CD4-positive, alpha-beta T cell treated with Interferon gamma for 1 hour (primary cell): Measurements from ENCODE around the gene GCGR.
"Not testable (repeated sequence)": the region's sequence is repeated elsewhere in the genome, so short reads cannot be mapped to it uniquely, and the experiment has no call there.

ENCODE experiments used
- DNase-seq: peaks from one replicate; pipeline ENCODE4 v3.0.0-alpha.2; 2020

GCGR gene

DNA sequence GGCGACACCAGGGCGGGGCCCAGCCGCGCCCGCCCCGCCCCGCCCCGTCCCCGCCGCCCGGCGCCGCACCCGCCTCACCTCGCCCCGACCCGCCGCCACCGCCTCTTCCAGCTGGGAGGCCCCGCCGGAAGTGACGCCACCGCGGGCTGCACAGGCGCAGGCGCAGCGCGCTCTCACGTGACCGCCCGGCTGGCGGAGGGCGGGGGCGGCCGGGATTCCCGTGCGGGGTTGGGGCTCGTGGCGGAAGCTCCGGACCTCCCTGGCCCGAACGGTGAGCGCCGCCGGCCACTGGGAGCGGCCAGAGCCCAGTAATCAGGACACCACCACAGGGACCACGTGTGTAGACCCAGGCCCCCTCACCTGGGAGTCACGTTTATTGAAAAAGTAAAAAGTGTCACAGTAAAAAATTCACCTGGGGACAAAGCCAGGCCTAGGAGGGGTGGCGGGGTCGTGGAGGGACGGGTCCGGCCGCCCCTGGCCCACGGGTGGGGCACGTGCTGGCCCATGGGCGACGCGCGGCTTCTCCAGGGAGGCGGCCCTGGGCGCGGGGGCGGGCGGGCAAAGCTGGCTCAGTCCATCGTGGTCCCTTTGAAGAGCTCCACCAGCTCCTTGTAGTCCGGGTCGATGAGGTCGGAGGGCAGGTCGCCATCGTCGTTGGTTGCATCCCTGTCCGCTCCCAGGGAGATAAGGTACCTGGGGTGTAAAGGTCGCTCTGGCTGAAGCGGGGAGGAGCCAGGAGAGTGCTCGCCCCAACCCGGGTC is 29.4 kb downstream of the GCGR start, which contains the start of gene MCRIP1:
TSS of gene MCRIP1 (minus strand) at position 132 of the 761 bp plus-strand sequence. CDS start 8,785 bp downstream, outside the sequence.
- DNase-seq: peak; percentile 93

DNA sequence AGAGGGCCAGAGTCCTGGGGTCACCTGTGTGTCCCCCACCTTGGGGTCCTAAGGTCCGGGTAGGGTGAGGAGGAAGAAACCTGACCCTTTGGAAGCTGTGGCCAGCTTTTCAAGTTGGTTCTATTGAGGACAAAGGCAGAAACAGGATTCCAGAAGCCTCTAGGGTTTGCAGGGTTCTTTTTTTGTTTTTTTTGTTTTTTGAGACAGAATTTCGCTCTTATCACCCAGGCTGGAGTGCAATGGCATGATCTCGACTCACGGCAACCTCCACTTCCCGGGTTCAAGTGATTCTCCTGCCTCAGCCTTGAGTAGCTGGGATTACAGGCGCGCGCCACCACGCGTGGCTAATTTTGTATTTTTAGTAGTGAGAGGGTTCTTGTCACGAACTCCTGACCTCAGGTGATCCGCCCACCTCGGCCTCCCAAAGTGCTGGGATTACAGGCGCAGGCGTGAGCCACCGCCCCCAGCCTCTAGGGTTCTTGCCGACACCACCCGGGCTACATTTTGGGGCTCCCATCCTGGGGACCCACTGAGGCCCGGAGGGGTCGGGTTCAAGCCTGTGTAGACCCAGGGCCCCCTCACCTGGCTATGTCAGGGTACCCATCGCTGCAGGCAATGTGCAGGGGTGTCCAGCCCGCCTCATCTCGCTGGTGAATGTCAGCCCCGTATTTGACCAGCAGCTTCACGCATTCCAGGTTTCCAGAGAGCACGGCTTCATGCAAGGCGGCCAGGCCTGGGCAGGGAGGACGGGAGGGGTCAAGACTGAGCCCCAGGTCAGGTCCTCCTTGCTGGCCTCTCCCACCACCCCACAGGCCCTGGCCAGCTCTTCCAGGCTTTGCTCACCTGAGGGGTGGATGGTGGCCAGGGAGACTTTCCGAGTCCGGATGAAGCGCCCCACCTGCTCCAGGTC is 30.2 kb downstream of the GCGR start:
- no peak for DNase-seq

DNA sequence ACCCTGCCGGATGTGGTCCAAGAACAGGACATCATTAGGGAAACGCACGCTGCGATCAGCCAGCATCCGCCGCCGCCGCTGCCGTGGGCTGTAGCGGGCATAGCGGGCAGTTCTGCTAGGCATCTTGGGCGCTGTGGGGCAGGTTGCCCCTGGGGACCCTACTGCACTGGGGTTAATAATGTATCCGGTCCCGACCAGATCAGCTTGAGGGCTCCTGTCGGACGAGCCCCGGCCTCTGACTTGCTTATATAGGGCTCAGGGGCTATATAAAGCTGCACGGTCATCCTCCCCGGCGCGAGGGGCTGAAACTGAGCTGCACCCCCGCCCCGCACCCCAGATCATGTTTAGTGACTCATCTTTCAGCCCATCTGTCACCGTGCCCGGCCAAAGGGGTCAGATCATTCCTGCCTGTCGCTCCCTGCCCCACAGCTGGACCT is 30.9 kb downstream of the GCGR start, which contains the start of gene PPP1R27:
TSS of gene PPP1R27 (minus strand) at position 220 of the 437 bp plus-strand sequence. CDS start at position 123, 97 bp downstream.
- no peak for DNase-seq

DNA sequence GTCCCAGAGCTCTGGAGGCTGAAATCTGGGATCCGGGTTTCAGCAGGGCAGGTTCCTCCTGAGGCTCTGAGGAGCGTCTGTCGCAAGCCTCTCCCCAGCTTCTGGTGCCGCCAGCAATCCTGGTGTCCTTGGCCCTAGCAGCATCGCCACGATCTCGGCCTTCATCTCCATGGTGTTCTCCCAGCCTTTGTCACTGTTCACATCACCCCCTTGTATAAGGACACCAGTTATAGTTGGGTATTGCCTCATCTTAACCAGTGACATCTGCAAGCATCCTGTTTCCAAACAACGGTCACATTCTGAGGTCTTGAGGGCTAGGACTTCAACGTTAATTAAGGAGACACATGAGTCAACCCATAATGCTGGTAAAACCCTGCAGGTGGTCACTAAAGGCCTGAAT is 33.7 kb downstream of the GCGR start:
- peak; percentile 36 for DNase-seq

DNA sequence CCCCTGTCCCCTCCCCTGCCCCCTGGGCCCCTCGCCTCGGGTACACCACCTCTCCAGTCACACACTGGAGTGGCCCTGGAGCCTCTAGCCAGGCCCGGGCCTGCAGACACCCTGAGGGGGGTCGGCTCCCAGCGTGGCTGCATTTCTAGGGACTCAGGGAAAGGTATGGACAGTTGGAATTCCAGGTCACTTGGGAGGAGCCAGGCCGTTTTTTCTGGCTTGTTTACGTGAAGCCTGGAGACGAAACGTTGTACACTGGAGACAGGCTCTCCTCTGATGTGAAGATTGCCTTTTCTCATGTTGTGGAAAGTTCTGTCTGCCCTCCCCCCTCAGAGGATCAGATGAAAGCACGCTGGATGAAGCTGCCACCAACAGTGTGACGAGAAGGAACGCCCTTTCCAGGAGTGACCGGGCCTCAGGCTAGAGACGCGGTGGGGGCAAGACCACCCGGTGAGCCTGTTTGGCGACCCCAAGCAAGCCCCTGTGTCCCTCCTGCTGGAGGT is 34.9 kb downstream of the GCGR start:
- no peak for DNase-seq

DNA sequence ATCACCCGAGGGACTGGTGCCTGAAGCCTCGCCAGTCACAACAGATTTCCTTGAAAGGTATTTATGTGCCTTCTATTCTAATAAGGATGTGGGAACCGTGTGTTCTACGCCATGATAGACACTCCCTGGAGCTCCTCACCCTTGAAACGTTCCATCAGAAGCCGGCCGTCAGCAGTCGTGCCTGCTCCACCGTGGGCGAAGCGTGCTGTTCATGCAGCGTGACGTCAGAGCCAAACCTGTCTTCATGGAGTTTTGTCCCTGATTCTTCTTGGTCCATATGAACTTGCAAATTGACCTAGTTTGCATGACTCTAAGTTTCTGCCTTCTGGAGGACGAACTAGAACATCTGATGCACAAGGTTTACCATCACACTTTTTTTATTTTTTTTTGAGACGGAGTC is 35.4 kb downstream of the GCGR start:
- no peak for DNase-seq

DNA sequence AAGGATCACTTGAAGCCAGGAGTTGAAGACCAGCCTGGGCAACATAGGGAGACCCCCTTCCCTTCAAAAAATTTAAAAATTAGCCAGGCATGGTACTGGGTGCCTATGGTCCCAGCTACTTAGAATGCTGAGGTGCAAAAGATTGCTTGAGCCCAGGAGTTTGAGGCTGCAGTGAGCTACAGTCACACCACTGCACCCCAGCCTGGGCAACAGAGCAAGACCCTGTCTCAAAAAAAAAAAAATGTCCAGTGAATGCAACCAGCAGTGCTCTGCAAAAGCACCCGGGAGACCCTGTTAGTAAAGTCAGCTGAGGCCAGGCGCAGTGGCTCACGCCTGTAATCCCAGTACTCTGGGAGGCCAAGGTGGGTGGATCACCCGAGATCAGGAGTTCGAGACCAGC is 36.1 kb downstream of the GCGR start:
- not testable (repeated sequence) for DNase-seq

DNA sequence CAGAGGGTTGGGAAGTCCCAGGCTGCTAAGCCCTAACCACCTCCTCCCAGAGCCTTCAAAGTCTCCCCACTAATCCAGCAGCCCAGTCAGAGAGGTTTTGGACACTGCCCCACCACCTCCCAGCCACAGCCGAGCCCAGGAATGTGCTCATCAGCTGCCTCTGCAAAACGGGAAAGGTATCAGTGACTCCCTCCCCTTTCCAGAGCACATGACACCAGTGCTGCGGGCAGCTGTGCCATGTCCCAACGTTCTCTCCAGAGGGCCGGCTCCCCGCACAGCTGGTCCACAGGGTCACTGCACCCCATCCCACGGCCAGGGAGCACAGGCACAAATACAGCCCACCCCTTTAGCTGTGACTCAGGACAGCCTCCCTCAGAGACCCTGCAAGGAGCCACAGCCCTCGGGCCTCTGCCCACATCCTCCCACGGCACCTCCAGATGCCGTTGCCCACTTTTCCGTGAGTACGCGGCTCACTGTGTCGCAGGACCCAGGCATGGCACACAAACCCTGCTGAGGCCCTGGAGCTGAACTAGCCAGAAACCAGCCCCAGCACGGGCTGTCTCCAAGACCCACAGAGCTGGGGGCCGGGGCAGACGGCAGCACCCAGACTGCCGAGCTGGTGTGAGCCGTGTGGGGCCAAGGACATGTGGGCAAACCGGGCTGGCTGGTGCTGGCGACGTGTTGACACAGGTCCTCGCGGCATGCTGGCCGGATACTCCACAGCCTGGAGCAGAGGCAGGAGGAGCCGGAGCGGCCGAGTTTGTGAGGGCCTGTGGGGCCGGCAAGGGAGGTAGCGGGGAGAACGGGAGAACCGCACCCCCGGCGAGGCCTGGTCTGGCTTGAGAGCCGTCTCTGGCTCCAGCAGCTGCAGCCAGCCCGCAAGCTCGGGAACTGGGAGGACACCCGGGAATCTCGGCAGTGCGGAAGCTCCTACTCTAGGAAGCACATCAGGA is 37.2 kb downstream of the GCGR start:
- no peak for DNase-seq

DNA sequence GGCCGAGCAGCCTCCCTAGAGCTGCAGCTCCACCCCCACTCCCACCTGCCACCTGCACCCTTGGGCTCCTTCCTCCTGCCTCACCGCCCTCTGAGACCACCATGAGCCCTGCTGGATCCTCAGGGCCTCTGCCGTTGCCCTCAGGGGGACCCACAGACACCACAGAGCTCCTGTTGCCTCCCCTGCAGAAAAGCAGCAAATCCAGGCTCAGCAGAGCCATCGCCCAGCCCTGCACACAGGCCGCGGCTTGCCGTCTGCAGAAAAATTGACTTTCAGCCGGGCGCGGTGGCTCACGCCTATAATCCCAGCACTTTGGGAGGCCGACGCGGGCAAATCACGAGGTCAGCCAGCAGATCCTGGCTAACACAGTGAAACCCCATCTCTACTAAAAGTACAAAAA is 37.9 kb downstream of the GCGR start:
- no peak for DNase-seq

DNA sequence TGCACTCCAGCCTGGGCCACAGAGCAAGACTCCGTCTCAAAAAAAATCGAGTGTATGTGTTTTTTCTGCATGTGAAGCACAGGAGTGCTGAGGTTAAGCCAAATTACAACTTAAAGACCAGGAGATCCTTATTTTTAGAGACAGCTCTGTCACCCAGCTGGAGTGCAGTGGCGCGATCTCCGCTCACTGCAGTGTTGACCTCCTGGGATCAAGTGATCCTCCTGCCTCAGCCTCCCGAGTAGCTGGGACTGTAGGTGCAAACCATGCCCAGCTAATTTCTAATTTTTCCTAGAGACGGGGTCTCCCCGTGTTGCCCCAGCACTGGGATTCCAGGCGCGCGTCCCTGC is 38.4 kb downstream of the GCGR start:
- no peak for DNase-seq

DNA sequence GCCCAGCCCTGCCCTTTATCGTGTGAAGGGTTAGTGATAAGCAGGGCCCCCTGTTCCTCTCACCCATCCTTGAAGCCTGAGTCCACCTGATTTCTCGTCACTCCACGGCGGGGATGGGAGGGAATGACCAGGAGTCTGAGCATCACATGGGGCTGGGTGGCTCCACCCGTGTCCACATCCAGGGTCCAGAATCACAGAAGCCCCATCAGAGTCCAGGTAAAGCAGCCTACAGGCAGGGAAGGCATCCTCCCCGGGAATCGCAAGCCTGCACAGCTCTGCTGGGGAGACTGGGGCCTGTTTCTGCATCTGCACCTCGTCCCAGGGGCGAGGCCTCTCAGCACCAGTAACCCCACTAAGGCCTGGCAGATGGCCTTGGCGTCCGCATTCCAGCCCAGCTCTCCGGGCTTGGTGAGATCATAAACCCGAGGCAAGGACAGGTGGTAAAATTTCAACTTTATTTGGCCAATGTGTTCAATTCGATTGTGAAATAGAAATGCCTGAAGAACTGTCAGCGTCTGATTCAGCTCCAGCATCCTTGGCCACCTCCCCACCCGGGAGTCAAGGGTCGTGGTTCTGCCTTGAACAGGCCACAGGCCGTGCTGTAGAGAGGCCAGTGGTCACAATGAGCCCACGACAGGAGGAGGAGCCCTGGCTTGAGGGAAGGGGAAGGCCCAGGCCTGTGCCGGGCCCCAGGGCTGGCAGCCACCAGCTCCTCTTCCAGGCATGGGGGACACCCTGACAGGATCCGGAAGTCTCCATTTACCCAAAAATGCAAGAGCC is 39.0 kb downstream of the GCGR start:
- no peak for DNase-seq

DNA sequence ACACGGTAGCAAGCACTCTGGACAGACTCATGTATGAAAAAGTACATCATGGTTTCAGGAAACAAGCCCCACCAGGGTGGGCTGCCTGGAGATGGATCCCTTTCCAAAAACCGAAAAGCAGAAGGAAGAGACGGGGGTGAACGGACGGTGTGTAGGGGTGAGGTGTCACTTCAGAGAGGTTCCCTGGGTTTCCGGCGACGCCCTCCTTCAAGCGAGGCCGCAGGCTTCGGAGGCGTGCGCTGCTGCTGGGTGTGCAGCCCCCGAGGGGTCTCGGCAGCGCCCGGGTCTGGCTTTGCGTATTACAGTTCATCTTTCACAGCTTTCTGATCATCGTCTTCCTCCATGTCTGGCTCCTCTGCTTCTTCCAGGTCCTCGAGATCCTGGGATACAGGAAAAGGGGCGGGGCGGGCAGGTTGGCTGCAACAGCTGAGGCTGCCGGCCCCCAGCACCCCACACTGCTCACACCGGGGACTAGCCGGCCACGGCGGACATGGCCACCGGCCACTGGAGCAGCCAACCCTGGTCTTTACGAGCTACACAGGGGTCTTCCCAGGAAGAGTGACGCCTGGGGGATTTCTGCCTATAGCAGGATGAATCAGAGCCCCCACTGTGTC is 39.9 kb downstream of the GCGR start:
- DNase-seq: no peak

DNA sequence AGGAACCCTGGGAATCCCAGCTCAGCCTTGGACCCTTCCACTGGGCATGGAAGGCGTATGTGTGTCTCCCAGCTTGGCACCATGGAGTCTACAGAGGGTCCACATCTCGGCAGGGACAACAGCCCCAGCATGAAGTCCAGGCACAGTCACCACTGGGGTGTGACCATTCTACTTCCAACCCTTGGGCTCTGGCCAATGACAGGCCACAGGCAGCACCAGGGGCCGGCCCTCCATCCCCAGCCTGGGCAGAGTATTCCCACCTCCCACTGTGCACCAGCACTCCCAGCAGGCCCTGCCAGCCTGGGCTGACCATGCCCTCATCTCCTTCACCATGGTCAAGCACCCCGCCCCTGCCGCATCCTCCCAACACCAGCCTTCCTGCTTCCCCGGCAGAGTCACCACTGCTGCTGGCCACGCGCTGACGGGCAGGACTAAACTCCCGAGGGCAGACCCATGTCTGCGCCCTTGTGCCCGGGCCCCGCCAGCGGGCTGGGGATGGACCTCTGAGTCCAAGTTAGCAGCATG is 40.4 kb downstream of the GCGR start:
- no peak for DNase-seq

DNA sequence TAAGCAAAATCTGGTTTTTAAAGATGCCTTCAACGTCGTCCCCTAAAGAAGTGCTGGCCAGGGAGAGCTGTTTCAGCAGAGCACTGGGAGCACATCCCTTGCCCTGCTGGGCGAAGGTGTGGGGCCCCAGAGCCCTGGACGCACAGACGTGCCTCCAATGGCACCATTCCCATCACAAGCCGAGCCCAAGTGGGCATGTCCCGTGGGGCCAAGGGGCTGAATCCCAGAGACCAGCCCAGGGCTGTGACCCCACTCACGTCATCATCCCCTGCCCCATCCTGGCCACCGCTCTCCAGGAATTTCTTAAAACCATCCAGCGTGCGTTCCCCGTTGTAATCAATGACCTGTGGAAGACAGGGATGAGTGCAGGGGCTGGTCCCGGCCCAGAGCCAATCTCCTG is 40.9 kb downstream of the GCGR start:
- DNase-seq: no peak

DNA sequence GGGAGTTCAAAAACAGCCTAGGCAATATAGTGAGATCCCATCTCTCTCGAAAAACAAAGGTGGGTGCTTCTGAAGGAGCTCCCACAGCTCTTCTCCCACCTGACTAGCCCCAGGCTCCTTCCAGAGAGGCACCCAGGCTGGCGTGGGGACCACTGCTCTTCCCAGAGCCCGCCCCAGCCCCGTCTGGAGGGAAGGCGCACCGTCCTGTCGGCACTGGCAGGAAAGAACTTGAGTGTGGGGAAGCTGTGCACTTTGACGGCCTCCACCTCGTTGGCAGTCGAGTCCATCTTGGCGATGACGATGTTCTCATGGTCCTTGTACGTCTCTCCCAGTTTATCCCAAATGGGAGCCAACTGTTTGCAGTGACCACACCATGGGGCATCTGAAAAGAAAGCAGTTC is 41.4 kb downstream of the GCGR start:
- DNase-seq: no peak

DNA sequence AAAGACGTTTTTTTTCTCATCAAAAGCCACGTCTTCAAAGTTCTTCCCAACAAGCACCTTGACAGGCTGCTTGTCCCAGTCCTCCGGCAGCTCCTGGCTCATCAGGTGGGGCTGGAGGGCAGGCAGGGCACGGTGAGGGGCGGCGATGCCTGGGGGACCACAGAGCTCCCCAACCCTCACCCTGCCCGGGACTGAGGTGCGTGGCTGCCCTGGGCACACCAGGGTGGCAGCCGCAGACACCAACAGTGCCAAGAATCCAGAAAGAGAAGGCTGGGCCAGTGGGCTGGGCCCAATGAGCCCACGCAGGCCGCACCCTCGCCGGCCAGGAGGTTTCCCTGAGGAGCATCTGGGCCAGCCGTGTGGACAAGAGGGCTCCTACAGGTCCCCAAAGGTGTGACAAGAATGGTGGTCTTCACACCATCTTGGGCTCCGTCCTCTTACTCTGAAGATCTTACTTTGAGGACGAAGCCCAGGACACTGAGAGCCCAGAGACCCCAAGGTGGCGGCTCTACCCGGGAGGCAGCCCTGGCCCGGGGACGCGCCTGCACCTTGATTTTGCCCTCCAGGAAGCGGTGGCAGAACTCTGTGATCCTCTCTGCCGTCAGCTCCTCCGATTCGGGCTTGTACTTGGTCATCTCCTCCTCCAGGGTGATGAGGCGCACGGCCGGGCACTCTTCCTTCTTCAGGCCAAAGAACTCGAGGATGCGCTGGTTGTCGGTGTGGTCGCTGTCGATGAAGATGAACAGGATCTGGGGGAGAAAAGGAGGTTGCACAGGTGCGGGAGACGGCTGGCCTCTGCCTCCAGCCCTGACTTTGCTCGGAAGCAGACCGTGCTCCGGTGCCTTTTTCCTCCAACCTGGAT is 42.2 kb downstream of the GCGR start:
- no peak for DNase-seq

DNA sequence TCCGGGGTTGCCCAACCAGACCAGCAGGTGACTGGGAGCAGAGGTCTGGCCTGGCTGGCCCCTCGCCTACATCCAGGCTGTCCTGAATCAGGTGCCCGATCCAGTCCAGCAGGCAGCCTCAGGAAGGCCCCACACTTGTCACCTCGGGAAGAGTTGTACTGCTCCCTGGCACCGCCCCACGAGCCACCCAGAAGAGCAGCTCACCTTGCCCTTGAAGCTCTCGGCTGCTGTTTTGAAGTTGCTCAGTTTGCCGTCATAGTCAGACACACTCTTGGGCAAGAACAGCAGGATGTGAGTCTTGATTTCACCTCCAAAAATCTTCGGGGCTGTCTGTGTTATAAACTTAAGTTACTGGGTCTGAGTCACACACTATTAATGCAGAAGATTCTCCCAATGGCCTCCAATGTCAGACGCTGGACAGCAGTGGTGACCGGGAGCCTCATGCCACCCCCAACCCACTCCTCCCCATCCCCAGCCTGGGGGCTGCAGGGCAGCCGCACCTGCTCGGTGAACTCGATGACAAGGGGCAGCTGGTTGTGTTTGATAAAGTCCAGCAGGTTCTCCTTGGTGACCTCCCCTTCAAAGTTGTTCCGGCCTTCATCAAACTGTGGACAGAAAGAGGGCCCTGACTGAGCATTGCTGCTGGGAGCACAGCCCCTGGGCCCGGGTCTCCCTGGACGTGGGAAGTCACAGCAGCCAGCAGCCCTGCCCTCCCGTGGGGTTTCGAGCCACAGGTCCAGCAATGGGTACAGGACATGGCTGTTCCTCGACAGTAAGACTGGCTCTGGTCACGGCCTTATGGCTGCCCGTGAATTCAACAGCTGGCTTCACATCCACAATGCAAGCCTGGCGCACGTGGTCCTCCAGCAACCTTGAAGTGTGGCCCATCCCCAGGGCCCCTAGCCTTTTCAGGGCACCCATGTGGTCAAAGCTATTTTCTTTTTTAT is 43.1 kb downstream of the GCGR start:
- no peak for DNase-seq

DNA sequence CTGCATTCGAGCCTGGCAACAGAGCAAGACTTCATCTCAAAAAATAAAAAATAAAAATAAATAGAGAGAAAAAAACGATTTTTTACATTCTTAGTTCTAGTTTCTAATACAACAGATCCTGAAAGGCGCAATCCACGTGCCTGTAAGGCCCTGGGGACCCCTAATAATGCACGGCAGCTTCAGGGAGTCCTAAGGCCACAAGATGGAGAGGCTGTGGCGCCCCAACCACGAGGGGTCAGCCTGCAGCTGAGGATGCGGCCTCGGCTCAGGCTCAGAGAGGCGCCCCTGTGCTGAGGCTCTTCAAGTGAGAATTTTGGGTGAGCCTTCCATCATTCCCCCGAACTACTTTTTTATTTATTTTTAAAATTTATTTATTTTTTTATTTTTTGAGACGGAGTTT is 45.5 kb downstream of the GCGR start:
- DNase-seq: no peak

DNA sequence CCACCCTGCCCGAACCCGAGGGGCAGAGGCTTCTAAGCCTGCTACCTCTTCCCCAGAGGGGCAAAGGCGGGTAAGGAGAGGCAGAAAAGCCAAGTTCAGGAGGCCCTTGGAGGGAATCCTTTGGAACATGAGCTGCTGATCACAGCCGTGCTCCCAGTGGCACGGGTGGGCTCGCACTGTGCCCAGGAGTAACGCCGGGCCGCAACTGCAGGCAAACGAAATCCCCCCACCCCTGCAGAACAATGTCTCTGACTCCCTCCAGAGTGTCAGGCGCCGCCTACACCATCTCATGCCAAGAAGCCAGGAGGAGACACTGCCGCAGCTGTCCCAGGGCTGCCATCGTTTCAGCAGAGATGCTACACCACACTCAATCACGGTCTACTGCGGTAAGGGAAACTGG is 47.5 kb downstream of the GCGR start:
- no peak for DNase-seq
